Ecto neural progenitor cell (in vitro differentiated cells): ENCODE results near the gene OSBP2.
A peak's percentile ranks its signal among the peaks of the same experiment; 100 is the strongest.

Experiments used
- DNase-seq: peaks from one replicate; pipeline ENCODE4 v3.0.0-alpha.2; 2018; ENCODE audit warnings: low spot score

Gene OSBP2

DNA sequence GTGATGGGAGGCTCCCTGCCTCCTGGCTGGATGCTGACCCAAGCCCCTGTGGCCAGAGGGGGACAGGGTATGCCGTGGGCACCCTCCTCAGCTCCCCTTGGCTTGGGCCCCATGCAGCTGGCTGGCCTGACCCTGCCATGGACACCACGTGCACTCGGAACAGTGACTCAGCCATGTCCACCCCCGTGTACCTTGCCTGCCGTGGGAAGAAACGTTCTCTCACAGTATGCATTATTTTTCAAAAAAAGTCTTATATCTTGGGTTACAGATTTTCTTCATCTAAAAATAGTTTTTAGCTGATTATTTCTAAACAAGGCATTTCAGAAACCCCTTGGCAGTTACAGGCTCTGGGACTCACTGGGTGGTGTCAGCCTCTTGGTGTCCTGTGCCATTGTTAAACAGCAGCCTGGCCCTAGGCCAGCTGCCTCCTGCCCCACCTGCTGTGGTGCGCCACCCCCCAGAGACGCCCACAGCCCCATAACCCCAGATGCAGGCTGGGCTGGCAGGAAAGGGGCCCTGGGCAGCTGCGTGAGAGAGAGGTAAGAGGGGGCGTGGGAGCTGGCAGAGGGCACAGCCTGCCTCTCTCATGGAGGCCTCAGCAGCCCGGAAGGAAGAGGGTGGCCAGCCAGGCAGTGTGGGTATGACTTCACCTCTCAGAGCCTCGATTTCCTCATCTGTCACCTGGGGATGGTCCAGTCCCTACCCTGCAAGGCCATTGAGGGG lies 174.2 kb downstream of the OSBP2 start:
- no peak for DNase-seq

DNA sequence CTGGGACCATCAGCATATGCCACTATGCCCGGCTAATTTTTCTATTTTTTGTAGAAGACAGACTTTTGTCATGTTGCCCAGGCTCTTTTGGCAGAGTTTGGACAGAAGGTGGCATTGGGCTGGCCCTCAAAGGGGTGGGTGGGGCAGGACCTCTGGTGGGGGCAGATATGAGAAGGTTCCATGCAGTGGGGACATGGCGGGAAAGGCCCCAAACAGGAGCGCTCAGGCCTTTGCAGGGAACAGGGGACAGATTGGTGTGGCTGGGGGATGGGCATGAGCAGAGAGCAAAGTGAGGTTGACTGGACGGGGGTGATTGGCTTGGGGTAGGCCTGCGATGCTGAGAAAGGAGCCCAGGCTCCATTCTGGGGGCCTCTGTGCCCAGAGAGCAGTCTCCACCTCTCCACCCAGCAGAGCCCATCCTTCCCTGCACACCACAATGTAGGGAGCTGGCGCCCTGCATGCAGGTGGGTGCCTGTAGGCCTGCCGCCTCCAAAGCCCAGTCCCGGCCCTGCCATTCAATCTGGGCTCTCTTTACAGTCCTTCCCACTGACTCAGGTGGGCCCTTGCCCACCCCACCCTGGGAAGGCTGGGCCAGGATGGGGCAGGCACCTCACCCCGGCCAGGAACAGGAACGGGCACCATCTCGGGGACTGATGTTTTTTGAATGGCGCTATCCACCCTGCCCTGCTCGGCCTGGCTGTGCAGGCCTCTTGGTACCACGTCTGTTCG lies 175.2 kb downstream of the OSBP2 start:
- no peak for DNase-seq

GRCh38 chr22:30870451-30871345 lies 176.0 kb downstream of the OSBP2 start:
- DNase-seq: no peak

- DNase-seq: no peak
Observed at GRCh38 chr22:30871391-30872284, 177.0 kb downstream of the OSBP2 start.

- no peak for DNase-seq
Observed at GRCh38 chr22:30872285-30873041, 177.8 kb downstream of the OSBP2 start.

- DNase-seq: no peak
Observed at GRCh38 chr22:30873086-30873650, 178.5 kb downstream of the OSBP2 start.

- DNase-seq: no peak
Observed at GRCh38 chr22:30873661-30874060, 179.0 kb downstream of the OSBP2 start.

DNA sequence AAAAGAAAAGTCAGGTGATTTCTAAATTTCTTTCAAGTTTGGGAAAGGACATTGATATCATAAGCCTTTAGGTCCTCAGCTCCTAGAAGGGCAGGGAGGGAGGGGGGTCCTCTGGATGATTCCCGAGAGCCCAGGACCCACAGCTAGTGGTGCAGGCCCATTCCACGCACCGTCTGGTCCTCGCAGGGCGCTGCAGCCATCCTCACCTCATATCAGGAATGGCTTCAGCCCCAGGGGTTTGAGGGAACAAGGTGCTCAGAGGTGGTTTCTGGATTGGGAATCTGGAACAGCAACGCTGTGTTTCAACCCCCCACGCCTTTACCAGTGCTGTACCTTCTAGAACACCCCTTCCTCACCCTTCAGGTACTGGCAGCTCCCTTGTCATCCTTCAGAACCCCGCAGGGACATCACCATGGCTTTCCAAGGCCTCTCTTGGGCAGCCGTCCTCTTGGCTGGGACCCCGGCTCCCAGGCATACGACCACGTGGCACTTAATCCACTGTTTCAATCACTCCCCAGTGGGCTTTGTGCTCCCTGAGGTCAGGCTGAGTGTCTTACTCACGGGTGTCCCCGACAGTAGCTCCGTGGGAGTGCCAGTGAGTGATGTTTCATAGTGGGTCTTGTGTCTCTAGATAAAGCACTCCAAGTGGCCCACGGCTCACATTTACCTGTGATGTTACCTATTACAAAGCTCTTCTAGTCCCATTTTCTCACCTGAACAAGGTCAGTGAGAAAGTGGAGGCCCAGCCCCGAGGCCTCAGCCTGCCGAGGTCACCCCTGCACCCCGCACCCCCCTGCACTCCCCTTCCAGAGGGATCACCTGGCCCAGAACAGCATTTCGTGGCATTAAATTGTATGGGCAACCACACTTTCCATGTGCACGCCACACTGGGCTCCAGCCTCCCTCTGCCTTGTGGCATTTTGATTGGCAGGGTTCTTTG lies 180.0 kb downstream of the OSBP2 start:
- DNase-seq: peak; percentile 20

DNA sequence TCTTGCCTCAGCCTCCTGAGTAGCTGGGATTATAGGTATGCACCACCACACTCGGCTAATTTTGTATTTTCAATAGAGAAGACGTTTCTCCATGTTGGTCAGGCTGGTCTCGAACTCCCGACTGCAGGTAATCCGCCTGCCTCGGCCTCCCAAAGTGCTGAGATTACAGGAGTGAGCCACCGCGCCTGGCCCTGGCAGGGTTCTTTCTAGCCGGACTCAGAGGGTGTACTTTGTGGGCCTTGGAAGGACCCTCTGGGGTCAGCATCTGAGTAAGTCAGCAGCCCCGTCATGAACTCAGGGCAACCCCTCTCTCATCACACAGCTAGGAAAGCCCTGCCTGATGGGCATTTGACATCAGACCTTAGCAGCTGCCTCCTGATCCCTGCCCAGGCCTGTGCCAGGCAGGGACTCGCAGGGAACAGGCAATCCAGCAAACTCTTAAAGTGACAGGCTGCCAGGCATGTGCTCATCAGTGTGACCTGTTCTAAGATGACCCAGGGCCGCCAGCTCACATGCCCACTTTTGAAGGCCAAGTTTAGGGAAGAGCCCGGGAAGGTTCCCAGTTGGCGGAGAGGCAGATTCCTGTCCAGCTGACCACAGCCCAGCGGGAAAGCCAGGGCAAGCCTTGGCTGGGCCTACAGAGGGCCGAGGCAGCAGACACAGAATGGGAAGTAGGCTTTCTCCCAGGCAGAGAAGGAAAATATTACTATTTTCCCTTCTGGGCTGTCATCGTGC lies 181.0 kb downstream of the OSBP2 start:
- peak; percentile 28 for DNase-seq

DNA sequence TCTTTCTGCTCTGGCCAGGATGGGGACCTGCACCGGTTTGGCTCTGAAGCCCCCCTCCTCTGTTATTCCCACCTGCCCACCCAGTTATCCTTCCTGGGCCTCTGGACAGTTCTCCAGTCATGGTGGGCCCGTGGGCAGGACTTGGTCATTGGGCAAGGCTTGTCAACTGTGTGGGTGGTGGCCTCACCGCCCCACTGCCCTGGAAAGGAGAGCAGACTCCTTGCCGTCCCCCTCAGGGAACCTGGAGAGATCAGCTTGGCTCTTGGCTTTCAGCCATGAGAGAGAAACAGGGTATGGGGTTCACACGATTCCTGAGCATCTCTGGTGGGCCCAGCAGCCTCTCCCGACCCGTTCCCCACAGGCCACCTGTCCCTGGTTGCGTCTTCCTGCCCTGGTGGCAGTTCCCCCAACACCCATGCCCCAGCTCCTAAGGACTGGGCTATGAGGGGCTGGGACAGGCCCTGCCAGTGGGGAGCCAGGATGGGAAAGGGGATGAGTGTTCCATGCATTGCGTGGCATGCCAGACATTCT lies 181.6 kb downstream of the OSBP2 start:
- no peak for DNase-seq

DNA sequence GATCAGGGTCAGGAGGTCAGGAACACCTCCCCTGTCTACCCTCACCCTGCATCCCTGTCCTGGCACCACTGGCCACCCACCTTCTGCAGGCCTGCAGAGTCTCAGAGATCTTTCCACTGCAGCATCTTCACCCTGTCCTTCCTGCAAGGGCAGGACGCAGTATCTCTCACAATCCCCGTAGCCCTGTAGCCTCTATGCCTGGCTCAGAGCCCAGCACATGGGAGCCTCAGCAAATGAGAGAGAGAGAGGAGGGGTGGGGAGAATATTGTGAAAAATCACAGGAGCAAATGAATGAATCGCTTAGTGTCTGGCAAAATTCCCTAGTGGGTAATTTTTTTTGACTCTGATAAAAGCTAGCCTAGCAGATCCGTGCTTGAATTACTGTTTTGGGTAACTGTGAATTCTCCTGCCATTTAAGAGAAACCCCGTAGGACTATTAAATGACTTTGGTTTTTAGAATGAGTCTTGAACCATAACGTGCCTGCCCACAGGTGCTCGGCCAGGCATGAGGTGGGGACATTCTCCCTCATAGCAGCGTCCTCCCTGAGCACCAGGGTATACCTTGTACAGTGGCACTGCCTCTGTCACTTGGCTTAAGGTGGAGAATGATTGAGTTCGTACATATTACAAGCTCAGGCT lies 182.4 kb downstream of the OSBP2 start:
- no peak for DNase-seq

GRCh38 chr22:30877662-30878515 lies 183.2 kb downstream of the OSBP2 start:
- DNase-seq: no peak

- no peak for DNase-seq
Observed at GRCh38 chr22:30878516-30879414, 184.1 kb downstream of the OSBP2 start.

GRCh38 chr22:30879415-30879797 lies 184.7 kb downstream of the OSBP2 start:
- DNase-seq: no peak

GRCh38 chr22:30880181-30880601 lies 185.5 kb downstream of the OSBP2 start:
- DNase-seq: no peak

DNA sequence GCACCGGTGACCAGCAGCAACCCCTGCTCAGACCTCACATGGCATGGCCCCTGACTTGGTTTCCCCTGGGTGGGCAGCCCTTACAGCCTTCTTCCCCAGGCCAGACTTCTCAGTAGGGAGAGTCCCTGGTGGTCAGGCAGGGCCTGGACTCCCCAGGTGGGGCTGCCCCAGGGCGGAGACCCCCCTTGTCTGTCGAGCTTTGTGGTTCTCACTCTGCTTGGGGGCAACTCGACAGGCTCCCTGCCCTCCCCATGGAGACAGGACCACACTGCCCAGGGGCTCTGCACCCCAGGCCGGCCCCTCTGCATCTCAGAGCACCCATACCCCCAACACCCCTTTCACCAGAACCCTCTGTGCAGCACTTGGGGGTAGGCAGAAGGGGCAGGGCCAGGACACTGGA lies 186.2 kb downstream of the OSBP2 start:
- no peak for DNase-seq
